Hindlimb muscle (tissue), 1 donor: ENCODE measurements around the gene PXDN. TPM values are rescaled to one million over a fixed set of nuclear protein-coding genes. Genes with fewer than 3 reads are reported as not detected.
"Not testable (repeated sequence)": the region's sequence is repeated elsewhere in the genome, so short reads cannot be mapped to it uniquely, and the experiment has no call there.

Experiments used
- DNase-seq: peaks from one replicate; pipeline ENCODE4 v3.0.0-alpha.2; 2013
- polyA plus RNA-seq: library from polyadenylated mRNA; unstranded; fragments of 120-200 nt; gene quantifications from one replicate; pipeline ENCODE4 v1.2.1, GENCODE V29; 2013; ENCODE audit not compliant: insufficient read length

Gene PXDN
- polyA plus RNA-seq, 1 donor, result 140 TPM

- not testable (repeated sequence) for DNase-seq
These were observed 64.8 kb downstream of the PXDN start for GRCh38 chr2:1679488-1680039.

DNA sequence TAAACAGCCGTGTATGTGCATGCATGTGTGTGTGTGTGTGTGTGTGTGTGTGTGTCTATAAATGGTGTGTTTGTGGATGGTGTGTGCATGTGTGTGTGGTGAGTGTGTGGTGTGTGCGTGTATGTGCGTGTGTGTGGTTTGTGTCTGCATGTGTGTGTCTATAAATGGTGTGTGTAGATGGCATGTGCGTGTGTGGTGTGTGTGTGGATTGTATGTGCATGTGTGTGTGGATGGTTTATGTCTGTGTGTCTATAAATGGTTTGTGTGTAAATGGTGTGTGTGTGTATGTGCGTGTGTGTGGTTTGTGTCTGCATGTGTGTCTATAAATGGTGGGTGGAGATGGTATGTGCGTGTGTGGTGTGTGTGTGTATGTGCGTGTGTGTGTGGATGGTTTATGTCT lies 65.2 kb downstream of the PXDN start:
- DNase-seq, result not testable (repeated sequence)

DNA sequence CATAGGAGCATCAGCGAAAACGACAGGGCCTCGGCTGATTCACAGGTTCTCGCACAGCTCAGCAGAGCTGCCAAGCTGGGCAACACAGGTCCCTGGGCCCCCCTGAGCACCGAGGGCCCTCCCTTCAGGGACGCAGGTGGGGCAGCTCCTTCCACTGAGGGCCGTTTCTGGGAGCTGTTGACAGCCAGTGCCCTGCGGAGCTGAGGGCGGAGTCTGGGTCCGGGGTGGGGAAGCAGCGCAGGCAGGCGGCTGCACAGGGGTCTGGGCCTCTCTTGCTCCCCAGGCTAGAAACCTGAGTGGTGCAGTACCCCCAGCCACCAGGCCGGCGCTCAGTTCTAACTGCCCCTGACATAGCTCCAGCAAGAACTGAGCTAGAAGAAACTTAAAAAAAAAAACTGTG lies 65.7 kb downstream of the PXDN start:
- DNase-seq, result no peak

DNA sequence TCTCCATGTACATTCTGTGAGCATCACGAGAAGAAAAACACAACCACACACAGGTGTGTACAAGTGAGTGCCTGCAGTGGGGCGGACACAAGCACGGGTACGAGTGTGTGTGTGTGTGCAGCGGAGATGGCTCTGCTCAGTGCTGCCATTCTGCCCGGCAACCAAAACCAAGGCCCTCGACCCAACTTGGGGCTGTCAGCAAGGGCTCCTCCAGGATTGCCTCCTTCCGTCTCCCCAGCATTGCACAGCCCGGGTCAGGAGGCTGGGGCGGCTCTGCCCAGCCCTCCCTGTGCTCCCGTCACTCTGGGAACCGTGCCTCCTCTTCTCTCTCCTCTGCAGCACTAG lies 66.5 kb downstream of the PXDN start:
- no peak for DNase-seq

DNA sequence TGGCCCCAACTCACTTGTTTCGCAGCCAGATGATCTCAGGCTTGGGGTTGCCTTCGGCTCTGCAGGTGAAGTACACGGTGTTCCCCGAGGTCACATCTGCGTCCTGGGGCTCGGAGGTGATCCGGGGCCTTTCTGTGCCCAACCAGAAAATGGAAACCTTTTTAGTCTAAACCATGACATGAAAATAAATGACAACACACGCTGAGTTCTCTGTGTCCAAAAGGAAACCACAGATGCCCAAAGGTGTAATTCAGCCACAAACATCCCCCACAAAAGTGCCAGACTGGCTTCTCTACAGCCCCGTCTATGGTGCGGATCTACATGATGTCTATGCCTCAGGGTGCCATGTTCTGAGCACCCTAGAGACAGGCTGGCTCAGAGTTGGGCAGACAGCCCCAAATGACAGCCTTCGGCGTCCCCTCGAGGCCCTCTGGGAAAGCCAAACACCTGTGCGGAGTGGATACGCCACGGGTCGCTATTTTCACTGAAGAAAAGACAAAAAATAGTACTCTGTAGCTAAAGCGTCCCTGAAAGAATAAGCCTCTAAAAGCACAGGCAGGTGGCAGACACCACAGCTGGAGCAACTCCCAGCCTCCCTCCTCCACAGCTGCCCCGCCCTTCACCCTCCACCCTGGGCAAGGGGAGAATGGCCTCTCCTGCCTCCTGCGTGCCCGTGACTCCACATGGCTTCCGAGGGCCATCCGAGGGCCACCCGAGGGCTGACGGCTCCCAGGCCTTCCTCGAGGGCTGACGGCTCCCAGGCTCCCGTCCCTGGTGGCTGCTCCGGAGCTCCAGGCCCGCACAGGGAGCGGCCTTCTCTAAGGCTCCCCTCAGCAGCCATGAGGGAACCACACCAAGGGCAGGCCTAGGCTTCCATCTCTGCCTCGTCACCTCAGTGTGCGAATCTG lies 67.1 kb downstream of the PXDN start:
- no peak for DNase-seq

GRCh38 chr2:1676091-1676912 lies 68.0 kb downstream of the PXDN start:
- DNase-seq, result no peak

DNA sequence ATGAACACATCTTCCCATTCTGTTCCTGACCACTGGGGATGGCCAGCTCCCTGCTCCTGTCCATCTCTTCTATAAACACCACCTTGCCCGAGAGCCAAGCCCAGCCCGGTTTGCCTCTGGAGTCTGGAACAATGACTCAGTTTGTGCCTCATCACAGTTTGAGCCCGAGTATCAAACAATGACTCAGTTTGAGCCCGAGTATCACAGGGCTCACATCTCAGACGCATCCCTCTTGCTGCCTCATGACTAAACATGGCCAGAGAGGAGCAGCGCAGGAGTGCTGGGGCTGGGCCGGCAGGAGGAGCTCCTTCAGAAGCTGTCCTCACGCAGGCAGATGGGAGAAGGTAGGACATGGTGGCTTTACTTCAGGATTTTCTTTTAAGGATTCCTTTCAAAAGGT lies 68.7 kb downstream of the PXDN start:
- DNase-seq, result no peak

DNA sequence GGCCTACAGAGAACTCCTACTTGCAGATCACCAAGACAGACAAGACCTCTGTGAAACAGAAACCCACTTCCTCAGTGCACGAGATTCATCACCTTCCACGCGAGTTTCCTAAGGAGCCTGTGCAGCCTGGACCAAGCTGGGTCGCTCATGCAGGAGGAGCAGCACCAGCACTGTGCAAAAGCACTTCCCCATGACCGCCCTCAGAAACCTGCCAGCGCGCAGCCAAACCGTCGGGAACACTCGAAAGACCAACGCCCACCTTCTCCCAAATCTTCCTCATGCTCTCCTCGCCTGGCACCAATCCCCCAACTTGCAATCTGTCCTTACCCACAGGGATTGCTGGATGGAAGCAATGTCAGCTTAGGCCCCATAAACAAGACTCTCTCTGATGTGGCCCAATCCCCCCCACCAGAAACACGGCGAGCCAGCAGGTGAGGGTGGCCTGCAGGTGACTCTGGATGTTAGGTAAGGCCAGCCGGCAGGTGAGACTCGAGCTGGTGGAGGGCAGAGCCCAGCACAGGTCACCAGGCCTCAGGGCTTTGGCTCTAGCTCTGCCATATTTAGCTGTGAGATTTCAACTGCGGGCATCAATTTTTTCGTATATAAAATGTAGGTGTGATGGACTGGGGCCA lies 69.4 kb downstream of the PXDN start:
- no peak for DNase-seq

GRCh38 chr2:1674276-1674675 lies 70.0 kb downstream of the PXDN start:
- DNase-seq, result no peak

- no peak for DNase-seq
These were observed 71.0 kb downstream of the PXDN start for GRCh38 chr2:1673160-1673944.

DNA sequence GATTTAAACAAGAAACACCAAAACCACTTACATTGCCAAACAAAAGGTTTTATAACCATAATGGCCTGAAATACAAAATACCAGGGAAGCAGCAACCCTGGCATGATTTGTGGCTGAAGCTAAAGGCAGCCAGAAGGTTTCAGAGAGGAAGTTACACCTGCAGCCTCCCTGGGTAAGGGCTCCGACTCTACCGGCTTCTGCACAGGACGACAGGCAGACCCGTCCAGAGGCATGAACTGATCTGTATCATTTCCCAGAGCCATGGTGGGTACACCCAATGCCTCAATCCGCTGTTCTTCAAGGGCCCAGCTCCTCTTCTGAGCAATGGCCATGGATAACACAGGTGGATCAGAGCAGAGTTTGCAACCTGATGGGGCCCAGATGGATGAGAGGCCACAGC lies 71.6 kb downstream of the PXDN start:
- DNase-seq, result no peak

- no peak for DNase-seq
These were observed 72.4 kb downstream of the PXDN start for GRCh38 chr2:1671916-1672315.

GRCh38 chr2:1670636-1671035 lies 73.7 kb downstream of the PXDN start:
- DNase-seq, result no peak

DNA sequence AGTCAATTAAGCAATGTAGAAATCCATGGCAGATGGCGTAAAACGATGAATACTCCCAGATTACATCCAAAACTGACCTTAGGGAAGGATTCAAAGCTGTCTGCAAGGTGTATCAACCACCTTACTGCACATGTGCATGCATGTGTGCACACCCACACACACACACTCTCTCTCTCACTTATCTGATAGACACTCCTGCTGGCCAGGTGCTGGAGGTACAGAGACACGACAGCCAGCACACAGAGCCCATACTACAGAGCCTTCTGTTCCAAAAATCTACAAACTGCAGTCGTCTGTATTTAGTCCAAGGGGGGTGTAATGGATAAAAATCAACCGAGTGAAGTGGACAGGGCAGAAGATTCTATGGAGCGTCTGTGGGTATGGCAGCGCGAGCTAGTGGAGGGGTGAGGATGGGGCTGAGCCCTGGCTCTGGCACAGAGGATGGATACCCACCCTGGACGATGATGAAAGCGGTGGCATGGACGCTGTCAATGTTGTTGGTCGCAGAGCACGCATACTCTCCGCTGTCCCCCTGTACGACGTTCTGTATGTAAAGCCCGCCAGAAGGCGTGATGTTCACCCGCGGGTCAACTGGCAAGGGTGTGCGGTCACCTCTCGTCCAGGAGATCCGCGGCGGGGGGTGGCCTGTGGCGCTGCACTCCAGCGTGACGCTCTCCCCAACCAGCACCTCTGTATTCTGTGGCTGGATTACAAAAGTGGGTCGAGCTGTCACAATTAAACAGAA lies 78.4 kb downstream of the PXDN start:
- DNase-seq, result no peak

DNA sequence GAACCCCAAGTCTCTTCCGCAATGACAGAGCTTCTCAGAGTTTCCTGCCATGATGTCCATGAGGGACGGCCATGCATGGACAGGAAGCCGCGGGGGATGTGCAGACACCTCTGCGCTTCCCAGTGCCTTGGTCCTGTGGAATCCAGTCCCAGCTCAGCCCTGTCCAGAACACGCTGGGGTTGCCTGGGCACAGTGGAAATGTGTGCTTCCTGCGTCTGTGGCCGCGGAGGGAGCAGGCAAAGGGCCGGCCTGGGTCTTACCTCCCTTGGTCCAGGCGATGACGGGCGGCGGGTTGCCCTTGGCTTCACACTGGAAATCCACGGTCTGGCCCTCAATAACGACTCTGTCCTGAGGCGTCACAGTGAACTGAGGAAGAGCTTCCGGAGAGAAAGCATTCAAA lies 79.6 kb downstream of the PXDN start:
- DNase-seq, result no peak

DNA sequence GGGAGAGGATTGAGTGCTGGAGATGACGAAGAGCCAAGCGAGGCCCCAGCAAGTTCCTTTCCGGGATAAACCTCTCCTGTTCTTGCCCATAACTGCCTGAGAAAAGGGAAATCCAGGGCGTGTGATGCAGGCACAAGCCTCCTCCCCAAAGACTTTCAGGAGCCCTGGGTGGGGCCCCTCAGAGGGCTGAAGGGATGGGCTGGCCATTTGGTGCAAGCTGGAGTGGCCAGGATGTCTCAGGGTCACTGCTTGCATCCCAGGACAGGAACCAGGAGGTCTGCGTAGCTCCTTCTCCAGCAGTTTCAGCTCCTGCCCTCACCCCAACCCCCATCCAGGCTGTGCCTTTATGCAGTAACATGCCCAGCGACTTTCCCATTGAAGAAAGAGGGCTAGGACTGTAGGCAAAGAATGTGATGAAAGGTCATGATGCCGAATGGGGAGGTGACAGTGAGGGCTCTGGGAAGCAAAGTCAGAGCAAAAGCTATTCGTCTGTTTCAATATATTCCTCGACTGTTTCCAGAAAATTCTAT lies 80.2 kb downstream of the PXDN start:
- DNase-seq, result no peak

DNA sequence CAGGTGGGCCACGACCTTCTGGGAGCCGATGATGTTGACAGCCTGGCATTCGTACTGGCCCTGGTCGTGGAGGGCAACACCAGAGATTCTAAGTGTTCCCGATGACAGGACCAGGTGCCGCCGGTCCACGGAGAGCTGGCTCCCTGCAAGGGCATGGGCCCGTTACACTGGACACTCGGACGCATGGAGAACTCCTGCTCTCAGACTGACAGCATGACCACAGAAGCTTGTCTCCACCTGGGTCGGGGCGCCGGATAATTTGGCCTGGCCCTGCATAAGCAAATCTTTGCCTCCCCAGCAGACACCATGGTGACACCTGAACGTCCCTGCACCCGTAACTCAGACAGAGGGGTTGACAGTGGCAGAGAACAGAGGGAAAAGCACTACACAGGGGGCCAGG lies 80.7 kb downstream of the PXDN start:
- no peak for DNase-seq

GRCh38 chr2:1662606-1663180 lies 81.6 kb downstream of the PXDN start:
- DNase-seq, result no peak

- no peak for DNase-seq
These were observed 82.3 kb downstream of the PXDN start for GRCh38 chr2:1661891-1662605.
